ENCODE results near the gene ZP3.
"Not testable (repeated sequence)": the region's sequence is repeated elsewhere in the genome, so short reads cannot be mapped to it uniquely, and the experiment has no call there.

The ZP3 gene

DNA sequence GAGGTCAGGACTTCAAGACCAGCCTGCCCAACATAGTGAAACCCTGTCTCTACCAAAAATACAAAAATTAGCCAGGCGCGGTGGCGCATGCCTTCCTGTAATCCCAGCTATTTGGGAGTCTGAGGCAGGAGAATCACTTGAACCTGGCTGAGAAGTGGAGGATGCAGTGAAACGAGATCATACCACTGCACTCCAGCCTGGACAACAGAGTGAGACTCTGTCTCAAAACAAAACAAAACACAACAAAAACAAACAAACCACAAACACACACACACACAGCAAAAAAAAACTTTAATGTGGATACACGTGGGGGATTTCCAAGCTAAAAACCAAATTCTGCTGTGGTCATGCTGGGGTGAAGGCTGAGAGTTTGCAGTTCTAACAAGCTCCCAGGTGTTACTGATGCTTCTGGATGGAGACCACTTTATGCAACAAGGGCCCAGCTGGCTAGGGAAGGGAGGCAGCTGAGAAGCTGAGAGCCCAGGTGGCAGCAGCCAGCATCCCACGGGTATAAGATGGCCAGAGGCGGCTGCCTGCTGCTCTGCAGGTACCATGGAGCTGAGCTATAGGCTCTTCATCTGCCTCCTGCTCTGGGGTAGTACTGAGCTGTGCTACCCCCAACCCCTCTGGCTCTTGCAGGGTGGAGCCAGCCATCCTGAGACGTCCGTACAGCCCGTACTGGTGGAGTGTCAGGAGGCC is at the start of gene ZP3:
Gene ZP3, plus strand, starts transcription at position 538 of the 699 bp plus-strand sequence. Its CDS starts 15 bp downstream, at position 553.
- DNase-seq (ENCODE audit: low read depth), result no peak

DNA sequence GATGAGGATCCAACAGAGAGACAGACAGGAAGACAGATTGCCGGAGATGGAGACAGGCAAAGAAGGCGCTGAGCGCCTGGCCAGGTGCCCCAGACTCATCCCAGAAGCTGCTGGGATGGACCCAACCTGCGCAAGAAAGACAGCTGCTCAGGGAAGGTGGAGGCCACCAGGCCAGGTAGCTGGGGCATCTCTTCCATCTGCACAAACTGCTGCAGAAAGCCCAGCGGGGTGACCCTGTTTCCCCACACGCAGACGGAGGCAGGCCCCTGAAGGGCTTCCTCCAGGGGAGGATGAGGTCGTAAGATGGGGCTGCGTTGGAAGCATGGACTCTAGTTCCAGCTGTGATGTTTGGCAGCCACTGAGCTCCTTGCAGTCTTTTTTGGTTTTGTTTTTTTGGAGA is 49.5 kb upstream of the ZP3 start:
- no peak for DNase-seq (ENCODE audit: low read depth)

DNA sequence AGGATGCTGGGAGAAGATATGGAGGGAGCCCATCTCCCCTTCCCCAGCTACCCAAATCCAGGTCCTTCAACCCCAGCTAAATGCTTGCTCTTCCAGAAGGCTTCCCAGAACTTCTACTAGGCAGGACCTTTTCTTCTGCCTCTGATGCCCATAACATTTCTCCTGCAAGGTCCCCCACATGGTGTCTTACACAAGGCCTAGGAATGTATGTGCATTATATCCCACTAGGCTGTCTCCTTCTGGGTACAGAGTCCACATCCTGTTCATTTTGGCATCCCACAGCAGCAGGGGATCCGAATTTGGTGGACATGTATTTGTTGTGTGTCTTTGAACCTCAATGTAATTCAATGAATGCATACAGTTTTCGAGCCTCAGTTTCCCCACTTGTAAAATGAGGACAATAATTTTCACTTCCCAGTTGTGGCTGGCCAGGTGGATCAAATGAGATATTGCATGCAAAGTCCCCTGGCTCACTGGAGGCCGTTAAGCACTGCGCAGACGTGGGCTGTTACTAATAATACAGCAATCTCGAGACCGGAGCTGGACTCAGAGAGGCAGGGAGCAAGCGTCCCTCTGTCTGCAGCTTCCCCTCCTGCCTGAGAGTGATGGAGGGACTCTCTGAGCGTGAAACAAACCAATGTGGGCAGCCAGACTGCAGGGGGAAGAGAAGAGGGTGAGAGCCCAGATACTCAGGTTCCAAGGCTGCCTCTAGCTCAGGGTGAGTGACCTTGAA is 47.4 kb upstream of the ZP3 start:
- DNase-seq (ENCODE audit: low read depth), result no peak

DNA sequence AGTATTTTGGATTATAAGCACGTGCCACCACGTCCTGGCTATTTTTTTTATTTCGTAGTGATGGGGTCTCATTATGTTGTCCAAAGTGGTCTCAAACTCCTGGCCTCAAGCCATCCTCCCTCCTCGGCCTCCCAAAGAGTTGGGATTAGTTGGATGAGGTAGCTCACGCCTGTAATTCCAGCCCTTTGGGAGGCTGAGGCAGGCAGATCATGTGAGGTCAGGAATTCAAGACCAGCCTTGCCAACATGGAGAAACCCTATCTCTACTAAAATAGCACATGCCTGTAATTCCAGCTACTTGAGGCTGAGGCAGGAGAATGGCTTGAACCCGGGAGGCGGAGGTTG is 44.2 kb upstream of the ZP3 start:
- DNase-seq (ENCODE audit: low read depth), result no peak

DNA sequence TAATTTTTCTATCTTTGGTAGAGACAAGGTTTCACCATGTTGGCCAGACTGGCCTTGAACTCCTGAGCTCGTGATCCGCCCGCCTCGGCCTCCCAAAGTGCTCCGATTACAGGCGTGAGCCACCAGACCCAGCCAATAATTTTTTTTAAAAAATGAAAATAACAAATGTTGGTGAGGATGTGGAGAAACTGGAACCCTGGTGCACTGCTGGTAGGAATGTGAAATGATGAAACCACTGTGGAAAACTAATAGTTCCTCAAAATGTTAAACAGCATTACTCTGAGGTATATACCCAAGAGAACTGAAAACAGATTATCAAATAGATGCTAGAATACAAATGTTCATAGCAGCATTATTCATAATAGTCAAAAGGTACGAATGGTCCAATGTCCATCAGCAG is 42.9 kb upstream of the ZP3 start:
- no peak for DNase-seq (ENCODE audit: low read depth)

DNA sequence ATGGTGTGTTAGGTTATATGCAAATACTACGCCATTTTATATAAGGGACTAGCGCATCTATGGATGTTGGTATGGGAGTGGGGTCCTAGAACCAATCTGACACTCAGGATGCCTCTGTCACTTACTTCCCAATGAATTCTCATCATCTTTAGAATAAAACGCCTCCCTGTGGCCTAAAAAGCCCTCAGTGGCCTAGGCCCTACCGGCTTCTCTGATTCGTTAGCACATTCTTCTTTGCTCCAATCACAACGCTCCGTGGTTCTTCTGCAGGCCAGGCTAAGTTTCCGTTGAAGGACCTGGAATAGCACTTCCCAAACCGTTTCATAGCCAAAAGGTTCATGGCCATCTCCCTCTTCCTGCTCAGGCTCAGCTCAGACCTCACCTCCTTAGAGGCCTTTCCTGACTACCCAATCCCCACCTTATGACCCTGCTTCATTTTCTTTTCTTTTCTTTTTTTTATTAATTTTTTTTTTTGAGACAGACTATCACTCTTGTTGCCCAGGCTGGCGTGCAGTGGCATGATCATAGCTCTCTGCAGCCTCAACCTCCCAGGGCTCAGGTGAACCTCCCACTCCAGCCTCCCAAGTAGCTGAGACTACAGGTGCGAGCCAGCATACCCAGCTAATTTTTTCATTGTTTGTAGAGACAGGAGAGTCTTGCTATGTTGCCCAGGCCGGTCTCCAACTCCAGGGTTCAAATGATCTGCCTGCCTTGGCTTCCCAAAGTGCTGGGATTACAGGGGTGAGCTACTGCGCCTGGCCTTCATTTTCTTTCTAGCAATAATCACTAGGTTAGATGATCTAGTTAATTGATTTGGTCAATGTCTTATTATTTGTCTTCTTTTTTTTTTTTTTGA is 41.4 kb upstream of the ZP3 start:
- DNase-seq (ENCODE audit: low read depth), result no peak

DNA sequence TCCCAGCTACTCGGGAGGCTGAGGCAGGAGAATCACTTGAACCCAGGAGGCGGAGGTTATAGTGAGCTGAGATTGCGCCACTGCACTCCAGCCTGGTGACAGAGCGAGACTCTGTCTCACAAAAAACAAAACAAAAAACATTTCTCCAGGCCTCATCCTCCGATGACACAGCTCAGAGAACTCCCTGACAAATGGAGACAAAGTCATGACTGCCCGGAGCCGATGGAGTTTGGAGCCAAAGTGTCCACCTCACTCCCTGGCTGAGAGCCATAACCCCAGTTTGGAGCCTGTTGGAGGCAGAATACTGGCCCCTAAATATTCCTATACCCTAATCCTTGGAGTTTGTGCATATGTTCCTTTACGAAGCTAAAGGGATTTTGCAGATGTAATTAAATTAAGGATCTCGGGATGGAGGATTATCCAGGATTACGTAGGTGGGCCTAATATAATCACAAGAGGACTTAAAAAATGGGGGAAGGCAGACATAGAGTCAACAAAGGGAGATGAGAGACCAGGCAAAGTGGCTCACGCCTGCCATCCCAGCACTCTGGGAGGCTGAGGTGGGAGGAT is 38.0 kb upstream of the ZP3 start:
- DNase-seq (ENCODE audit: low read depth), result no peak

DNA sequence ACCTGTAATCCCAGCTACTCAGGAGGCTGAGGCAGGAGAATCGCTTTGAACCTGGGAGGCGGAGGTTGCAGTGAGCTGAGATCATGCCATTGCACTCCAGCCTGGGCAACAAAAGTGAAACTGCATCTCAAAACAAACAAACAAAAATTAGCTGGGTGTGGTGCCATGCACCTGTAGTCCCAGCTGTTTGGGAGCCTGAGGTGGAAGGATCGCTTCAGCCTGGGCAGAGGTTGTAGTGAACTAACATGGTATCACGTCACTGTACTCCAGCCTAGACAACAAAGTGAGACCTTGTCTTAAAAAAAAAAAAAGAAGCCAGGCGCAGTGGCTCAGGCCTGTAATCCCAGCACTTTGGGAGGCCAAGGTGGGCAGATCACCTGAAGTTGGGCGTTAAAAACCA is 37.0 kb upstream of the ZP3 start:
- not testable (repeated sequence) for DNase-seq (ENCODE audit: low read depth)

DNA sequence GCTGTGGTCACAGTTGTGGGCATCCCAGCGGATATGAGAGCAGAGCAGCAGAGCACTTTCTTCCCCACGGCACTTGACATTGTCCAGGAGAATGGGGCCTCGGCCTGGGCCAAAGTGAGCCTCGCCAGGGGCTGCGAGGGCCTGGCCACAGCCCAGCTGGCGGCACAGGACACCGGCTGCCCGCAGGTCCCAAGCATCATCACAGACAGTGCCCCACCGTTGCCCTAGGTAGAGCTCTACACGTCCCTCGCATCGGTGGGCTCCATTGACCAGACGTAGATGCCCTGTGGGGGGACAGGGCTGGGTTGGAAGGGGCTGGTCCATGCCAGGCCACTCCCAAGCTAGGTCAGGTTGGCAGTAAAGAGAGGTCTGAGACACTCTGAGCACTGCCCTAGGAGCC is 34.7 kb upstream of the ZP3 start:
- no peak for DNase-seq (ENCODE audit: low read depth)

DNA sequence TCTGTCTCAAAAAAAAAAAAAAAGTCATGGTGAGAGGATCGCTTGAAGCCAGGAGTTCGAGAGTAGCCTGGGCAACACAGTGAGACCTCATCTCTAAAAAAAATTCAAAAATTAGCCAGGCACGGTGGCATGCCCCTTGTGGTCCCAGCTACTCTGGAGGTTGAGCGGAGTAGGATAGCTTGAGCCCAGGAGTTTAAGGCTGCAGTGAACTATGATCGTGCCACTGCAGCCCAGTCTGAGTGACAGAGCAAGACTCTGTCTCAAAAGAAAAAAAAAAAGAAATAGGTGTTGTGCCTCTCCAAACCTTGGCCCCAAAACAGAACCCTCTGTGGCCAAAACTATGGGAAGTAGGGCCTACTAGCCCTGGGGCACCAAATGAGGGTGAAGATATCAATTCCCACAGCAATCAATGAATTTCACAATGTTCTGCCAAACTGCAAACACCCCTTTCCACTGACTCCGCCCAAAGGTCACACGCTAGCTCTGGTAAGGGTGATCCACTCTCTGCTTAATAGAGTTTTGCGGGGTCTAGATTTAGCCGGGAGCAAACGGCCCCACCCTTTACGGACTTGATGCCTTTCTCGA is 32.1 kb upstream of the ZP3 start:
- DNase-seq (ENCODE audit: low read depth), result no peak

DNA sequence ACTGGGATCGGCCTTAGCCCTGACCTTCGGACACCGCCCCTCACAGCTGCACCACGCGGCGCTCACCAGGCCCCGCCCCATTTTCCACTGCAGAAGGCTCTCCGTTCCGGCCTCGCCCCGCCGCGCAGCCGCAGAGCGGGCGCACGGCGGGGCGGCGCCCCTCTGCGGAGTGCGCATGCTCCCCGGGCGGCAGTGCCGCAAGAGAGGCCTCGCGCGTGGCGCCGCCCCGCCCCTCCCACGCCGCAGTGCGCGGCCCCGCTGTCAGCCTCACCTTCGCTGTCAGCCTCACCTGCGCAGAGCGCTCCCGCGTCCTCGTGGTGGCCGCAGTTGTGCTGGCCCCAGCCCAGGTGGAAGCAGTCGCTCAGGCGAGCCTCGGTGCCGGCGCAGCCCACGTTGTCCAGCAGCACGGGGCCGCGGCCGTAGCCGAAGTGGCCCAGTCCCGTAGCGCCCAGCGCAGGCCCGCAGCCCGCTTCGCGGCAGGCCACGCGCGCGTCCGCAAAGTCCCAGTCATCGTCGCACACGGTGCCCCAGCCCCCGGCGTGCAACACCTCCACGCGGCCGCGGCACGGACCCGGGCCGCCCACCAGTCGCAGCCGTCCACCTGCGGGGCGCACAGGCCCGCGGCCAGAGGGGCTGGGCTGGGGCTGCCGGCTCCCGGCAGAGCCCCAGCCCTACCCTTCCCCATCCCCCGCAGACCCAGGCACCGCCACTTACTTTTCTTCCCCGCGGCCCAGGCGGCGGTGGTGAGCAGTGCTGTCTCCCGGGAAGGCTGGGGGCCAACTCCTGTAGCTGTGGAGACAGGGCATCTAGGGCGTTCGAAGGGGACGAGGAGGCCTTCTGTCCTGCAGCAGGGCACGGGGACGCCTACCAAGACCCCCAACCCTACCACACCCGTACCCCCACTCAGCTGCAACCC is 31.4 kb upstream of the ZP3 start:
- peak; percentile 40 for DNase-seq (ENCODE audit: low read depth)

DNA sequence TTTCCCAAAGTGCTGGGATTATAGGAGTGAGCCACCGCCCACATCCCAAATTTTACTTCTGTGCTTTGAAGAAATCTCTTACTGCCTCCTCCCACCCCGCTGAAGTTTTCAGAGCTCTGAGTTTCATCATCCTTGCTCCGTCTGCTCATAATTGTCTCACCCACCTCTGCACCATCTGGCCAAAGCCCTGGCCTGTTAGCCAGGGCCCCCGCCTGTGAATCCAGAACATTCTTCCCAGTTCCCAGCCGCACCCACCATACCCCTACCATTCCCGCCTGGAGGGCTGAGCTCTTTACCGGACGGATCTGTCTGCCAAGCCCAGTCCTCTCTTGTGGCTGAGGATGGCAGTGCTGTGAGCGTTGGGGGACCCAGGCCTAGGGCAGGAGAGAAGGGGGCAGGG is 29.8 kb upstream of the ZP3 start:
- no peak for DNase-seq (ENCODE audit: low read depth)

DNA sequence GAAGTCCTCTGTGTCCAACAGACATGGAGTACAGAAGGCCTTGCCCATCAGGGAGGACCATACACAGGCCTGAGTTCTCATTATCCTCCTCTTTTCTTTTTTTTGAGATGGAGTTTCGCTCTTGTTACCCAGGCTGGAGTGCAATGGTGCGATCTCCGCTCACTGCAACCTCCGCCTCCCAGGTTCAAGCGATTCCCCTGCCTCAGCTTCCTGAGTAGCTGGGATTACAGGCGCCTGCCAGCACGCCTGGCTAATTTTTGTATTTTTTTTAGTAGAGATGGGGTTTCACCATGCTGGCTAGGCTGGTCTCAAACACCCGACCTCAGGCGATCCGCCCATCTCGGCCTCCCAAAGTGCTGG is 29.2 kb upstream of the ZP3 start:
- DNase-seq (ENCODE audit: low read depth), result not testable (repeated sequence)

DNA sequence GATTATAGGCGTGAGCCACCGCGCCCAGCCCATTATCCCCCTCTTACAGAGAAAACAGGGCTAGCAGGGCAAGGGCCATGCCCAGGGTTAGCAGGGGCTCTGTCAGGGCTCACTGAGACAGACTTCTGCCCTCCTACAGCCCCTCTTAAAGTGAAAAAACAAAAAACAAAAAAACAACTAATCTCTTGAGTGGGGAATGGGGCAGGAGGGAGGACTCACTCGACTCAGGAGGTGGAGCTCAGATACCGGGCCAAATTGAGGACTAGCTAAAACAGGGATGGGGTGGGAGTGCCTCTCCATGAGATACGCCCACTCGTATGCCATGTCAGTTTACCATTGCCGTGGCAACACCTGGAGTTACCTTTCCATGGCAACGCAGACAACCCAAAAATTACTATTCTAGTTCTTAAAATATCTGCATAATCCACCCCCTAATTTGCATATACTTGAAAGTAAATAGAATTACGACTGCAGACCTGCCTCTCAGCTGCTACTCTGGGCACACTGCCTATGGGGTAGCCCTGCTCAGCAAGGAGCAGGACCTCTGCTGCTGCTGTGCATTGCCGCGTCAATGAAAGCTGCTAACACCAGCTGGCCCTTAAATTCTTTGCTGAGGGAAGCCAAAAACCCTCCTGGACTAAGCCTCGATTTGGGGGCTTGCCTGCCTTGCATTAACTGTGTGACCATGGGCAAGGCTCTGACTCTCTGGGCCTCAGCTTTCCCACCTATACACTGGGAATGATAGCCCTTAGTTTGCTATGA is 28.6 kb upstream of the ZP3 start:
- DNase-seq (ENCODE audit: low read depth), result no peak

DNA sequence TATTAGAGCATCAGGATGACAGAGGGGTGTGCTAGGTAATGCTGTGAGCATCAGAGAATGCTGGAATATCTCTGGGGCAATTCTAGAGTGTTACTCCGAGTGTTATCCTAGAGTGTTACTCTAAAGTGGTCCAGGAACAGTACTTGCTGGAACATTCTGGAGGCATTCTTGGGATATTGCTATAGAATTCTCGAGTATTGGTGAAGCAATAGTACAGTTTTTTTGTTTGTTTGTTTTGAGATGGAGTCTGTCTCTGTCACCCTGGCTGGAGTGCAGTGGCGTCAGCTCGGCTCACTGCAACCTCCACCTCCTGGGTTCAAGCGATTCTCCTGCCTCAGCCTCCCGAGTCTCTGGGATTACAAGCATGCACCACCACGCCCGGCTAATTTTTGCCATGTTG is 27.9 kb upstream of the ZP3 start:
- no peak for DNase-seq (ENCODE audit: low read depth)

DNA sequence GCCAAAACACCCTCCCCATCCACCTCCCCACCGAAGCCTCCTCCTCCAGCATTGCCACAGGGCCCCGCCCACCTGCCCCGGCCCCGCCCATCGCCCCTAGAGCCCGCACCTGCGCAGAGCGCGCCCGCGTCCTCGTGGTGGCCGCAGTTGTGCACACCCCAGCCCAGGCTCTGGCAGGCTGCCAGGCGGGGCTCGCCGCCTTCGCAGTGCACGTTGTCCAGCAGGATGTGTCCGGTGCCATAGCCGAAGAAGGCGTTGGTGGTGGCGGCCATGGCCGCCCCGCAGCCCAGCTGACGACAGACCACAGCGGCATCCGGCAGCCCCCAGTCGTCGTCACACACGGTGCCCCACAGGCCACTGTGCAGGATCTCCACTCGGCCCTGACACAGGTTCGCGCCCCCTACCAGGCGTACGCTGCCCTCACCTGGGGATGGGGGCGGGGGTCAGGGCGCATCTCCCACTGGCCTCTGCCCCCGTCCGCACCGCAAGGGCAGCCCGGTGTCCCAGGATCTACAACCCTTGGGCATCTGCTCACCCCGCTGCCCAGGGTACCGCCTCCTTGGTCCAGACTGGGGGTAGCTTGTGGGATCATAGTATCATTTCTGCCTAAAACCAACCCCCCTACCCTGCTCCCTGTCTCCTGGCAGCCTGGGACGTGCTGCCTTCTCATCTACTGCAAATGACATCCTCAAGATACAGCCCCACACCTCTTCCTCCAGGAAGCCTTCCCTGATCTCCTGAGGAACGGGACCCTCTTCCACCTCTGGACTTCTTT is 27.2 kb upstream of the ZP3 start:
- no peak for DNase-seq (ENCODE audit: low read depth)

DNA sequence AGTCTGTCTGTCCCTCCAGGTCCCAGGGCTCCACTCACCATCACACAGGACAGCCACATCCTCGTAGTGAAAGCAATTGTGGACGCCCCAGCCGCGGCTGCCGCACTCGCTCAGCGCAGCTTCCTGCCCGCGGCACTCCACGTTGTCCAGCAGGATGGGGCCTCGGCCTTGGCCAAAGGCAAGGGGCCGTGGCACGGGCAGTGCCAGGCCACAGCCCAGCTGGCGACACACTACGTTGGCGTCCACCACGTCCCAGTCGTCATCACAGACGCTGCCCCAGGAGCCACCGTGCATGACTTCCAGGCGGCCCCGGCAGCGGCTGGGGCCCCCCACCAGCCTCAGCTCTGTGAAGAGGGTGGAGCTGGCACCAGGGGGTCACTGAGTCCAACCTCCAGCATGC is 24.5 kb upstream of the ZP3 start:
- DNase-seq (ENCODE audit: low read depth), result no peak

DNA sequence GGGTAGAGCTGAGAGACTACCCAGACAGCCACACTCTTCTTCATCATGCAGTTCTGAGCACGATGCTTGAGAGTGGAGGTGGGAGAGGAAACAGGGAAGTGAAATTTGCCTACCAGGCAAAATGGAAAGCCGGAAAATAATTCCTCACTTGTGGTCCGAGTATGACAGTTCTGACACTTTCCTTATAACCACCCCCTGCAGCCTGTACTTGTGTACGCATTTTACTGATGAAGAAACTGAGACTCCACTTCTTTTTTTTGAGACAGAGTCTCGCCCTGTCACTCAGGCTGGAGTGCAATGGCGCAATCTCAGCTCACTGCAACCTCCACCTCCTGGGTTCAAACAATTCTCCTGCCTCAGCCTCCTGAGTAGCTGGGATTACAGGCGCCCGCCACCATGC is 21.7 kb upstream of the ZP3 start:
- DNase-seq (ENCODE audit: low read depth), result not testable (repeated sequence)

DNA sequence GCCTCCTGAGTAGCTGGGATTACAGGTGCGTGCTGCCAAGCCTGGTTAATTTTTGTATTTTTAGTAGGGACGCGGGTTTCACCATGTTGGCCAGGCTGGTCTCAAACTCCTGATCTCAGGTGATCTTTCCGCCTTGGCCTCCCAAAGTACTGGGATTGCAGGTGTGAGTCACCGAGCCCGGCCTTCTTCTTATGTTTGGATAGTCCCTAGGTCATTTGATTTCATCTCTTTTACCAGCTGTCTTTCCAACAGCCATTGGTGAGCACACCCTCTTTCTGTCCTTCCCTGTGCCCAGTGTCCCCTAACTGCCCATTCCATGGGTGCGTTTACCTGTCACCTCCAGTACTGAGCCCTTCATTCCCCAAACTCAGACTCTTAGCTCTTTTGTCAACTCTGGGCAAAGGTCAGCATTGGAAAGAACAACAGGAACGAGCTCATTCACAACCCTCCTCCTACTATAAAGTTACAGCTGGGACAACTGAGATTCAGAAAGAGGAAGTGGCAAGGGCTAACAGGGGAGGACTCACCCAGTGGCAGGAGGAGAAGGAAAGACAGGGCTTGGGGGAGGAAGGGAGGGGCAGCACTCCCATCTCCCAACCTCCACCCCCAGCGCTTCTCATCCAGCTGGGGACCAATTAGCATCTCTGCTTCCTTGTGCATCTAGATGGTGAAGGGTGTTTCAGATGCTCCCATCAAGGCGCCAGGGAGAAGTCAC is 20.8 kb upstream of the ZP3 start:
- no peak for DNase-seq (ENCODE audit: low read depth)

Measured in HS-5 (cell line).